NB4 (cell line): ENCODE results near the gene SLC39A6.

Experiments
- DNase-seq: peaks from one replicate; pipeline ENCODE4 v3.0.0; 2010; ENCODE audit warnings: low read depth
- H3K4me3 ChIP-seq: one replicate; pipeline ENCODE4 v1.5.1; 2011; ENCODE audit warnings: mild to moderate bottlenecking, low read depth, low read length, moderate library complexity
- MYC ChIP-seq: IDR thresholded peaks from 2 replicates; pipeline ENCODE4 v1.6.1; 2011; ENCODE audit warnings: low read depth, low read length
- POLR2A ChIP-seq: IDR thresholded peaks from 2 replicates; pipeline ENCODE4 v1.6.1; 2011; ENCODE audit warnings: mild to moderate bottlenecking; ENCODE audit not compliant: insufficient read length; ENCODE audit errors: extremely low read depth
- TF ChIP-seq, protein P1 (sequence below): IDR thresholded peaks from 2 replicates; pipeline ENCODE4 v1.6.1; 2011; ENCODE audit warnings: low read depth, low read length
- TF ChIP-seq, protein P2 (sequence below): IDR thresholded peaks from one replicate; pipeline ENCODE4 v1.5.1; 2012; ENCODE audit warnings: low read depth, low read length

The SLC39A6 gene

DNA sequence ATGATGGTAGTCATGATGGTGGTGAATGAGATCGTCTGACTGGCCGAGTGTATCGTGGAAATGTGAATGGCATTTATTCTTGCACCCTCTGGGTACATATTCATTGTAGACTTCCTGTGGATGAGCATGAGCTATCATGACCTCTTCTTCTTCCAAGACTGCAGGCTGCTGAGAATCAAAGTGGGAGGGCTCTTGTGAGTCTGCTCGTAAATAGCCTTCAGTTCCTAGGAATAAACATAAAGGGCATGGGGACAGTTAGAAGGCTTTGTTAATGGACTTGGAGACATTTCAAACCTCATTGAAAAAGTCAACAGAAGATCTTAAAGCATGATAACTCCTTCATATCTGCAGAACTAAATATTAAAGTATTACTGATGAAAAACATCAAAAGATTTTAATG is 14.9 kb downstream of the SLC39A6 start:
- H3K4me3 ChIP-seq = no peak overlapping the region
- DNase-seq = no peak
- TF ChIP-seq, protein P1, sequence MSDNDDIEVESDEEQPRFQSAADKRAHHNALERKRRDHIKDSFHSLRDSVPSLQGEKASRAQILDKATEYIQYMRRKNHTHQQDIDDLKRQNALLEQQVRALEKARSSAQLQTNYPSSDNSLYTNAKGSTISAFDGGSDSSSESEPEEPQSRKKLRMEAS = no peak
- TF ChIP-seq, protein P2, sequence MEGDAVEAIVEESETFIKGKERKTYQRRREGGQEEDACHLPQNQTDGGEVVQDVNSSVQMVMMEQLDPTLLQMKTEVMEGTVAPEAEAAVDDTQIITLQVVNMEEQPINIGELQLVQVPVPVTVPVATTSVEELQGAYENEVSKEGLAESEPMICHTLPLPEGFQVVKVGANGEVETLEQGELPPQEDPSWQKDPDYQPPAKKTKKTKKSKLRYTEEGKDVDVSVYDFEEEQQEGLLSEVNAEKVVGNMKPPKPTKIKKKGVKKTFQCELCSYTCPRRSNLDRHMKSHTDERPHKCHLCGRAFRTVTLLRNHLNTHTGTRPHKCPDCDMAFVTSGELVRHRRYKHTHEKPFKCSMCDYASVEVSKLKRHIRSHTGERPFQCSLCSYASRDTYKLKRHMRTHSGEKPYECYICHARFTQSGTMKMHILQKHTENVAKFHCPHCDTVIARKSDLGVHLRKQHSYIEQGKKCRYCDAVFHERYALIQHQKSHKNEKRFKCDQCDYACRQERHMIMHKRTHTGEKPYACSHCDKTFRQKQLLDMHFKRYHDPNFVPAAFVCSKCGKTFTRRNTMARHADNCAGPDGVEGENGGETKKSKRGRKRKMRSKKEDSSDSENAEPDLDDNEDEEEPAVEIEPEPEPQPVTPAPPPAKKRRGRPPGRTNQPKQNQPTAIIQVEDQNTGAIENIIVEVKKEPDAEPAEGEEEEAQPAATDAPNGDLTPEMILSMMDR = no peak
- TF ChIP-seq POLR2A (no peak), MYC (no peak)

DNA sequence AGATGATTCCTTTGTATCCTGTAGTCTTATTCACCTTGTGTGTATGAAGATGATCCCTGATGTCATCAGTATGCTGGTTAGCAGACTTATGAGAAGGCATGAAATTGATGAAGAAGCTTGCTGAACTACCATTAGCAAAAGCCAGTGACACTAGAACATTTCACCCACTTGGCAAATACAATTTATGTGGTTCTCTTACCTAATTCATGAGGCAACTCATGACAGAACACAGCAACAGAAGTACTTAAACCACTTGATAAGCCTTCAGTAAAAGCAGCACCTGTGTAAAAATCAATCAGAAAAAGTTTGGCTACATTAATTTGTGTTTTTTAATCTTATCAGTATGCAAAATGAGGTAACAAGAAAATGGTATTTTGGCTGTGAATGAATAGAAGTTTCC is 16.8 kb downstream of the SLC39A6 start:
- no peak for DNase-seq
- no peak for TF ChIP-seq POLR2A
- TF ChIP-seq MYC = no peak
- TF ChIP-seq, protein P1 = no peak
- TF ChIP-seq, protein P2 = no peak
- H3K4me3 ChIP-seq = no peak overlapping the region

DNA sequence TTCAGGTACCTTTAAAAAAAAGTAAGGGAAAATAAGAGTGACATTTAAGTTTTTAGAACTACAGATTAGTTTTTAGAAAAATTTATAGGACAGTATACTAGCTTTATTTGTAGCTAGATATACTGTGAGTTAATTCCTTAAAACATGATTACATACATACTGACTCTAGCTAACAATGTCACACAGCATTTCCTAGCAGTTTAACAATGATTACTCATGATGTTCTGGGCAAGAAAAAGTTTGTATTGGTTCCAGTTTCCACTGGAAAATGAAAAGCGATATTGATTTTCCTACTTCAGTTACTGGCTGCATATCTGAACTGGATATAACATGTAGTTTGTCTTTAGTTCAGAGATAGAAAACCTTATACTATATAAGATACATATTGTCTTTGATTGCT is 19.4 kb downstream of the SLC39A6 start:
- TF ChIP-seq, protein P2 = no peak
- TF ChIP-seq POLR2A (no peak), MYC (no peak)
- TF ChIP-seq, protein P1 = no peak
- no peak overlapping the region for H3K4me3 ChIP-seq
- no peak for DNase-seq

DNA sequence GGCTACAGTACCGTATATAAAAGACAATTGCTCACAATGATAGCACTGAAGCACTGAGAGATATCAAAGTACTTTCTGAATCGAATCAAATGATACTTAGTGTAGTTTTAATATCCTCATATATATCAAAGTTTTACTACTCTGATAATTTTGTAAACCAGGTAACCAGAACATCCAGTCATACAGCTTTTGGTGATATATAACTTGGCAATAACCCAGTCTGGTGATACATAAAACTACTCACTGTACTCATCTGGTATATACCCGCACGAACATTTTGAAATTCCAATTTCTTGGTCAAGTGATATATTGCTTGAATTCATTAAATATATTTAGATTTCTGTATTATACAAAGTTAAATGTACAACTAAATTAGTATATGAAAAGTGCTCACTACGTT is 20.5 kb downstream of the SLC39A6 start:
- no peak overlapping the region for H3K4me3 ChIP-seq
- no peak for DNase-seq
- no peak for TF ChIP-seq POLR2A
- TF ChIP-seq, protein P1 = no peak
- TF ChIP-seq MYC = no peak
- TF ChIP-seq, protein P2 = no peak

DNA sequence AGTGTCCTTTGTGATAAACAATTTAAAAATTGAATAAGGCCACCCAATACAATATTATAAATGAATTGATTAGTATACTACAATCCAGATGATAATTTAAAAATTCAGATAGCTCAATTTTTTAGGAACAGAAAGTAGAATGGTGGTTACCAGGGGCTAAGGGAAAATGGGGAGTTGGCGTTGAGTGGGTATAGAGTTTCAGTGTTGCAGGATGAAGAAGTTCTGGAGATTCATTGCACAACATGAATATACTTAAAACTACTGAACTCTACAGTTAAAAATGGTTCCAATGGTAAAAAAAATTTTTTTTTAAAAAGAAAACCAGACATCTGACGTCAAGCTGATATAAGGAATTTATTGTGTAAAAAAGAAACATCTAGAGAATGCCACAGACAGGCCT is 20.9 kb downstream of the SLC39A6 start:
- no peak overlapping the region for H3K4me3 ChIP-seq
- no peak for TF ChIP-seq POLR2A
- TF ChIP-seq, protein P2 = no peak
- TF ChIP-seq, protein P1 = no peak
- no peak for TF ChIP-seq MYC
- no peak for DNase-seq

DNA sequence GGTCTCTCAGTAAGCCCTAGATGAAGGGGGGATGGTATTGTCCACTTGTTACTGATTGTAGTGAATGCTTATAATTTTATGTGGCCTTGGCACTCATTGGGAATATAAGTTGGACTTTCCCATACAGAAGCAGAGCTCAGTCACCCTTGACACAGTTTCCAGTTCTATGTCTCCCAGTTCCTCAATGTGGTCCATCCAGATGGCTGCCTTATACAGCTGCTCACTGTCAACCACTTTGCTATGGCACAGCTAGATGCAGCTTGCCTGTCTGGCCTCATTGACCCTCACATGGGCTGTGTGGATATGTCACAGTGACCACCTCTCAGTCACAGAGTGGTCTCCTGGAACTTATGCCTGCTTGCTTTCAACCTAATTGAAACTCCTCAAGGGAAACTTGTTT is 21.7 kb downstream of the SLC39A6 start:
- no peak overlapping the region for H3K4me3 ChIP-seq
- DNase-seq = no peak
- TF ChIP-seq, protein P2 = no peak
- TF ChIP-seq POLR2A (no peak), MYC (no peak)
- TF ChIP-seq, protein P1 = no peak
